Stimulated activated naive CD8-positive, alpha-beta T cell treated with anti-CD3 and anti-CD28 coated beads, Interleukin-15, Interleukin-2, amounts not matched to agents 100 ng/mL and 50 ng/mL, for 24 hours (primary cell): ENCODE results near the gene LRRC53.

Experiments
- H3K27ac Mint-ChIP-seq: one replicate; pipeline ENCODE4 v1.8.0; 2021; ENCODE audit warnings: mild to moderate bottlenecking, mixed read lengths
- H3K27me3 Mint-ChIP-seq: one replicate; pipeline ENCODE4 v1.8.0; 2021; ENCODE audit warnings: mixed read lengths
- H3K36me3 Mint-ChIP-seq: one replicate; pipeline ENCODE4 v1.8.0; 2021; ENCODE audit warnings: low read depth, mixed read lengths
- H3K4me1 Mint-ChIP-seq: one replicate; pipeline ENCODE4 v1.8.0; 2021; ENCODE audit warnings: low read depth, mixed read lengths
- H3K4me3 Mint-ChIP-seq: one replicate; pipeline ENCODE4 v1.8.0; 2021; ENCODE audit warnings: mild to moderate bottlenecking, mixed read lengths
- H3K9me3 Mint-ChIP-seq: one replicate; pipeline ENCODE4 v1.8.0; 2021; ENCODE audit warnings: mixed read lengths

The LRRC53 gene

GRCh38 chr1:74470251-74470650 lies 42.2 kb downstream of the LRRC53 start:
- Mint-ChIP-seq H3K36me3 (no peaks in the 10 kb centered on the region), H3K4me1 (no peaks in the 10 kb centered on the region), H3K9me3 (no peaks in the 10 kb centered on the region), H3K27me3 (peaks cover 3% of the 10 kb centered on the region), H3K27ac (no peak overlapping the region), H3K4me3 (no peak overlapping the region)

GRCh38 chr1:74468982-74469603 lies 43.3 kb downstream of the LRRC53 start:
- Mint-ChIP-seq H3K9me3 (no peaks in the 10 kb centered on the region), H3K4me1 (no peaks in the 10 kb centered on the region), H3K4me3 (no peak overlapping the region), H3K27me3 (peaks cover 3% of the 10 kb centered on the region), H3K36me3 (no peaks in the 10 kb centered on the region), H3K27ac (no peak overlapping the region)

GRCh38 chr1:74467786-74468377 lies 44.5 kb downstream of the LRRC53 start:
- no peak overlapping the region for H3K27ac Mint-ChIP-seq
- no peaks in the 10 kb centered on the region for H3K36me3 Mint-ChIP-seq
- peaks cover 3% of the 10 kb centered on the region for H3K27me3 Mint-ChIP-seq
- H3K4me3 Mint-ChIP-seq, result no peak overlapping the region
- no peaks in the 10 kb centered on the region for H3K4me1 Mint-ChIP-seq
- no peaks in the 10 kb centered on the region for H3K9me3 Mint-ChIP-seq

- Mint-ChIP-seq H3K9me3 (no peaks in the 10 kb centered on the region), H3K27me3 (peaks cover under 1% of the 10 kb centered on the region), H3K36me3 (no peaks in the 10 kb centered on the region), H3K4me1 (no peaks in the 10 kb centered on the region), H3K4me3 (no peak overlapping the region), H3K27ac (no peak overlapping the region)
These were observed 47.2 kb downstream of the LRRC53 start for GRCh38 chr1:74465193-74465681.

- Mint-ChIP-seq H3K4me3 (no peak overlapping the region), H3K27ac (no peak overlapping the region), H3K27me3 (peaks cover 4% of the 10 kb centered on the region), H3K4me1 (no peaks in the 10 kb centered on the region), H3K9me3 (no peaks in the 10 kb centered on the region), H3K36me3 (no peaks in the 10 kb centered on the region)
These were observed 48.4 kb downstream of the LRRC53 start for GRCh38 chr1:74464037-74464436.

GRCh38 chr1:74463333-74463988 lies 49.0 kb downstream of the LRRC53 start:
- Mint-ChIP-seq H3K4me3 (no peak overlapping the region), H3K27me3 (peaks cover 4% of the 10 kb centered on the region), H3K27ac (no peak overlapping the region), H3K36me3 (no peaks in the 10 kb centered on the region), H3K9me3 (no peaks in the 10 kb centered on the region), H3K4me1 (no peaks in the 10 kb centered on the region)

- H3K9me3 Mint-ChIP-seq, result peaks cover 6% of the 10 kb centered on the region
- peaks cover 4% of the 10 kb centered on the region for H3K27me3 Mint-ChIP-seq
- H3K36me3 Mint-ChIP-seq, result no peaks in the 10 kb centered on the region
- H3K4me3 Mint-ChIP-seq, result no peak overlapping the region
- H3K27ac Mint-ChIP-seq, result no peak overlapping the region
- no peaks in the 10 kb centered on the region for H3K4me1 Mint-ChIP-seq
These were observed 55.2 kb downstream of the LRRC53 start for GRCh38 chr1:74457253-74457652.

GRCh38 chr1:74455390-74455789 lies 57.0 kb downstream of the LRRC53 start:
- Mint-ChIP-seq H3K4me1 (no peaks in the 10 kb centered on the region), H3K9me3 (peaks cover 17% of the 10 kb centered on the region), H3K4me3 (no peak overlapping the region), H3K27ac (no peak overlapping the region), H3K36me3 (no peaks in the 10 kb centered on the region), H3K27me3 (peaks cover 4% of the 10 kb centered on the region)

GRCh38 chr1:74453277-74453676 lies 59.1 kb downstream of the LRRC53 start:
- no peaks in the 10 kb centered on the region for H3K36me3 Mint-ChIP-seq
- H3K27me3 Mint-ChIP-seq, result no peaks in the 10 kb centered on the region
- H3K9me3 Mint-ChIP-seq, result peaks cover 21% of the 10 kb centered on the region
- no peak overlapping the region for H3K27ac Mint-ChIP-seq
- H3K4me3 Mint-ChIP-seq, result no peak overlapping the region
- no peaks in the 10 kb centered on the region for H3K4me1 Mint-ChIP-seq

- Mint-ChIP-seq H3K4me3 (no peak overlapping the region), H3K4me1 (no peaks in the 10 kb centered on the region), H3K36me3 (no peaks in the 10 kb centered on the region), H3K27me3 (no peaks in the 10 kb centered on the region), H3K27ac (no peak overlapping the region), H3K9me3 (peaks cover 21% of the 10 kb centered on the region)
These were observed 60.4 kb downstream of the LRRC53 start for GRCh38 chr1:74452035-74452434.

GRCh38 chr1:74437035-74437434 lies 75.4 kb downstream of the LRRC53 start:
- no peaks in the 10 kb centered on the region for H3K27me3 Mint-ChIP-seq
- H3K36me3 Mint-ChIP-seq, result no peaks in the 10 kb centered on the region
- no peak overlapping the region for H3K4me3 Mint-ChIP-seq
- no peaks in the 10 kb centered on the region for H3K9me3 Mint-ChIP-seq
- H3K27ac Mint-ChIP-seq, result no peak overlapping the region
- no peaks in the 10 kb centered on the region for H3K4me1 Mint-ChIP-seq

GRCh38 chr1:74436078-74436477 lies 76.3 kb downstream of the LRRC53 start:
- no peak overlapping the region for H3K27ac Mint-ChIP-seq
- H3K4me1 Mint-ChIP-seq, result no peaks in the 10 kb centered on the region

GRCh38 chr1:74434321-74434720 lies 78.1 kb downstream of the LRRC53 start:
- Mint-ChIP-seq H3K9me3 (no peaks in the 10 kb centered on the region), H3K4me3 (no peak overlapping the region), H3K27me3 (no peaks in the 10 kb centered on the region), H3K36me3 (no peaks in the 10 kb centered on the region), H3K27ac (no peak overlapping the region), H3K4me1 (no peaks in the 10 kb centered on the region)

More at GRCh38 chr1:74436078-74436477, 76.3 kb downstream of the LRRC53 start:
- no peaks in the 10 kb centered on the region for H3K36me3 Mint-ChIP-seq
- H3K4me3 Mint-ChIP-seq, result no peak overlapping the region
- no peaks in the 10 kb centered on the region for H3K27me3 Mint-ChIP-seq
- no peaks in the 10 kb centered on the region for H3K9me3 Mint-ChIP-seq

GRCh38 chr1:74432325-74432724 lies 80.1 kb downstream of the LRRC53 start:
- no peak overlapping the region for H3K27ac Mint-ChIP-seq
- no peak overlapping the region for H3K4me3 Mint-ChIP-seq
- no peaks in the 10 kb centered on the region for H3K4me1 Mint-ChIP-seq
- H3K9me3 Mint-ChIP-seq, result no peaks in the 10 kb centered on the region
- no peaks in the 10 kb centered on the region for H3K36me3 Mint-ChIP-seq
- H3K27me3 Mint-ChIP-seq, result no peaks in the 10 kb centered on the region

GRCh38 chr1:74431531-74431930 lies 80.9 kb downstream of the LRRC53 start:
- no peaks in the 10 kb centered on the region for H3K9me3 Mint-ChIP-seq
- H3K4me1 Mint-ChIP-seq, result no peaks in the 10 kb centered on the region
- H3K27ac Mint-ChIP-seq, result no peak overlapping the region
- H3K36me3 Mint-ChIP-seq, result no peaks in the 10 kb centered on the region
- no peak overlapping the region for H3K4me3 Mint-ChIP-seq
- no peaks in the 10 kb centered on the region for H3K27me3 Mint-ChIP-seq
